Mesendoderm (in vitro differentiated cells): ENCODE data around the gene DUSP8.

Source experiments
- DNase-seq: peaks from one replicate; pipeline ENCODE4 v3.0.0; 2013
- H2AK5ac ChIP-seq: 2 replicates; pipeline ENCODE4 v1.6.1; 2013; ENCODE audit warnings: low read length, inconsistent platforms
- H2BK120ac ChIP-seq: 2 replicates; pipeline ENCODE4 v1.6.1; 2013; ENCODE audit warnings: low read depth, mild to moderate bottlenecking, low read length, moderate library complexity, mixed read lengths
- H2BK15ac ChIP-seq: replicated peaks from 2 replicates; pipeline ENCODE4 v1.6.1; 2013; ENCODE audit warnings: low read depth, mild to moderate bottlenecking, moderate library complexity
- H2BK5ac ChIP-seq: 2 replicates; pipeline ENCODE4 v1.6.1; 2013; ENCODE audit warnings: low read length, inconsistent platforms
- H3K18ac ChIP-seq: 2 replicates; pipeline ENCODE4 v1.6.1; 2013; ENCODE audit warnings: mild to moderate bottlenecking, low read length, mixed read lengths
- H3K23ac ChIP-seq: one replicate; pipeline ENCODE4 v1.6.1; 2013; ENCODE audit warnings: low read length
- H3K27ac ChIP-seq: 2 replicates; pipeline ENCODE4 v1.5.1; 2013; ENCODE audit warnings: low read depth, mild to moderate bottlenecking, inconsistent platforms, low read length, moderate library complexity
- H3K27me3 ChIP-seq: 2 replicates; pipeline ENCODE4 v1.6.1; 2013; ENCODE audit warnings: low read length, control low read depth, mild to moderate bottlenecking, inconsistent platforms; ENCODE audit not compliant: insufficient read depth, poor library complexity
- H3K36me3 ChIP-seq: 2 replicates; pipeline ENCODE4 v1.6.1; 2013; ENCODE audit warnings: low read length, inconsistent platforms; ENCODE audit not compliant: control insufficient read depth, insufficient read depth
- H3K4ac ChIP-seq: one replicate; pipeline ENCODE4 v1.6.1; 2013; ENCODE audit warnings: low read depth, mild to moderate bottlenecking, low read length, moderate library complexity
- H3K4me1 ChIP-seq: 2 replicates; pipeline ENCODE4 v1.6.1; 2013; ENCODE audit warnings: low read depth, low read length, inconsistent platforms; ENCODE audit not compliant: control insufficient read depth
- H3K4me2 ChIP-seq: 2 replicates; pipeline ENCODE4 v1.6.1; 2013; ENCODE audit warnings: low read length
- H3K4me3 ChIP-seq: 2 replicates; pipeline ENCODE4 v1.5.1; 2013; ENCODE audit warnings: mild to moderate bottlenecking, low read length
- H3K56ac ChIP-seq: one replicate; pipeline ENCODE4 v1.6.1; 2013; ENCODE audit warnings: low read length
- H3K79me1 ChIP-seq: 2 replicates; pipeline ENCODE4 v1.6.1; 2013; ENCODE audit warnings: low read length, inconsistent platforms
- H3K79me2 ChIP-seq: 2 replicates; pipeline ENCODE4 v1.6.1; 2013; ENCODE audit warnings: mild to moderate bottlenecking, low read length; ENCODE audit not compliant: control insufficient read depth, insufficient read depth
- H3K9ac ChIP-seq: 2 replicates; pipeline ENCODE4 v1.6.1; 2013; ENCODE audit warnings: low read length, inconsistent platforms
- H4K5ac ChIP-seq: one replicate; pipeline ENCODE4 v1.6.1; 2013; ENCODE audit warnings: low read length
- H4K8ac ChIP-seq: one replicate; pipeline ENCODE4 v1.6.1; 2013; ENCODE audit warnings: low read depth, mild to moderate bottlenecking, control low read depth, low read length, moderate library complexity
- WGBS: extraction: QIAGEN DNeasy Blood & Tissue Kit; methylation state at CpG from one replicate; pipeline ENCODE4 v1.1.7; 2013; ENCODE audit warnings: low lambda C conversion rate, missing lambda C conversion rate; ENCODE audit not compliant: insufficient coverage; ENCODE audit errors: extremely low coverage; 5-methylcytosine and 5-hydroxymethylcytosine counted together

DUSP8 gene

DNA sequence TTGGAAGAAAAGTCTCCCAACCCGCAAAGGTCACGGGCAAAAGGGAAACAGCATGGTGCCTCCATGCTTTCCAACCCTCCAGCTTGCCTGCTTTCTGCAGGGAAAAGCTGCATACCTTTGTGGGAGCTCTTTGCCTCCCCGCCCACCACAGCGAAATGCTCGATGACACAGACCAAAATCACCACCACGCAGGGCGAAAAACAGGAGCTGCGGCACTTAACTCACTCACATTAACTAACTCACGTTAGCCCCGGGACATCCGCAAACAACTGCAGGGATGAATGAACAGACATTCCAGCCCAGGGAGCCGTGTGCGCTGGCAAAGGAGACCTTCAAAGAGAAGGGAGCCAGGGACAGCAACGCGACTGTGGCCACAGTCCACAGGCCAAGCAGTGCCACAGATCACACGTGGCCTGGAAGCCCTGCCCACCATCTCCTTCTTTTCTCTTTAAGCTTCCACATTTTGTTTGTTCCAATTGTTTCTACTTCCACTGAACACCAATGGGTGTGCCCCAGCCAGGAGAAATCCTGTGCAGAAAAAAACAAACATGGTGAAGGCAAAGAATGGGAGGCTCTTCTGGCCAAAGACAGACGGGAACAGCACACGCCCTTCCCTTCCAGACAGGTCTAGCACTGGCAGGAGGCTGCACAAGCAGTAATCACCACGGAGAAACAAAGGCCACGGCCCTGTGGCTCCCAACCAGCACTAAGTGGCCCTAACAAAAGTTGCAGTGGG lies 39.3 kb downstream of the DUSP8 start:
- Histone ChIP-seq H3K27me3 (no peaks in the 10 kb centered on the region), H2AK5ac (no peak overlapping the region), H2BK15ac (no peak overlapping the region), H3K4me3 (no peak overlapping the region), H4K5ac (no peak overlapping the region), H3K27ac (no peak overlapping the region), H3K56ac (no peak overlapping the region), H3K9ac (no peak overlapping the region), H4K8ac (no peak overlapping the region), H3K4ac (no peak overlapping the region), H3K4me1 (no peaks in the 10 kb centered on the region), H3K18ac (no peak overlapping the region), H3K79me2 (peaks cover 6% of the 10 kb centered on the region), H3K79me1 (peaks cover 23% of the 10 kb centered on the region), H2BK120ac (no peak overlapping the region), H3K4me2 (no peak overlapping the region), H3K36me3 (no peaks in the 10 kb centered on the region), H2BK5ac (no peak overlapping the region), H3K23ac (no peak overlapping the region)
- DNase-seq, result no peak
- no CpG with 5 or more reads among the region's 20 CpGs for WGBS

- Histone ChIP-seq H3K4me1 (no peaks in the 10 kb centered on the region), H3K56ac (no peak overlapping the region), H3K36me3 (no peaks in the 10 kb centered on the region), H3K79me1 (peaks cover 21% of the 10 kb centered on the region), H3K4me3 (no peak overlapping the region), H2BK15ac (no peak overlapping the region), H3K23ac (no peak overlapping the region), H3K4me2 (no peak overlapping the region), H3K4ac (no peak overlapping the region), H3K27me3 (no peaks in the 10 kb centered on the region), H4K8ac (no peak overlapping the region), H3K18ac (no peak overlapping the region), H2BK120ac (no peak overlapping the region), H2AK5ac (no peak overlapping the region), H3K79me2 (peaks cover 4% of the 10 kb centered on the region), H4K5ac (no peak overlapping the region), H3K9ac (no peak overlapping the region), H3K27ac (no peak overlapping the region), H2BK5ac (no peak overlapping the region)
- DNase-seq, result no peak
- no CpG with 5 or more reads among the region's 17 CpGs for WGBS
These were observed 40.0 kb downstream of the DUSP8 start for GRCh38 chr11:1532014-1532586.

DNA sequence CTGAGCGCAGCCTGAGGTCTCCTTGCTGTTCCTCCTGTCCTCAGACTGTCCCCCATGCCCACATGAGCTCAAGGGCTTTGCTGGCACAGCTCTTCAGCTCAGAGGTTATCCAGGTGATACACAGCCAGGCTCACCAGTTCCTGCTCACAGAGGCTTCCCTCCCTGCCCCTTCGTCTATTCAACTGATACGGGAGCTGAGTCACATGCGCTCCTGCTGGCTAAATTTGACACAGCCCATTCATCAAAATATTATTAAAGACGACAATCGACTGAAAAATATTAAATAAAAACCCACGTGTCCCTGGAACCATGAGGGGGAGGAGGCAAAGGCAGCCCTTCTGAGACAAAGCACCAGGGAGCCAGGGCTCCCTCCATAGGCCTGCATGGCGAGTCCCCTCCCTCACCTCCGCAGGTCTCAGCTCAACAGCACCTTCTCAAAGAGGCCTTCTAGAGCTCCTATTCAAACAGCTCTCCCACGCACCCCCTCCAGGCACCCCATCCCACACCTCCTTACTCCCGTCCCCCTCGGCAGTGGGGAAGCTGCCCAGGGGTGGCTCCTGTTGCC lies 40.5 kb downstream of the DUSP8 start:
- Histone ChIP-seq H4K5ac (no peak overlapping the region), H3K9ac (no peak overlapping the region), H3K4me2 (no peak overlapping the region), H3K56ac (no peak overlapping the region), H3K4ac (no peak overlapping the region), H3K18ac (no peak overlapping the region), H3K79me1 (peaks cover 21% of the 10 kb centered on the region), H3K79me2 (peaks cover 4% of the 10 kb centered on the region), H3K36me3 (no peaks in the 10 kb centered on the region), H2BK120ac (no peak overlapping the region), H3K4me1 (no peaks in the 10 kb centered on the region), H3K27ac (no peak overlapping the region), H3K23ac (no peak overlapping the region), H2BK5ac (no peak overlapping the region), H3K4me3 (no peak overlapping the region), H3K27me3 (no peaks in the 10 kb centered on the region), H4K8ac (no peak overlapping the region), H2BK15ac (no peak overlapping the region), H2AK5ac (no peak overlapping the region)
- no CpG with 5 or more reads among the region's 12 CpGs for WGBS
- DNase-seq, result no peak

- no peak overlapping the region for H3K9ac ChIP-seq
- no peak overlapping the region for H3K4me2 ChIP-seq
- DNase-seq, result no peak
- WGBS, result no CpG with 5 or more reads among the region's 19 CpGs
- peaks cover 2% of the 10 kb centered on the region for H3K79me2 ChIP-seq
- H3K27ac ChIP-seq, result no peak overlapping the region
- H3K23ac ChIP-seq, result no peak overlapping the region
- no peaks in the 10 kb centered on the region for H3K36me3 ChIP-seq
- no peak overlapping the region for H4K5ac ChIP-seq
- H3K56ac ChIP-seq, result no peak overlapping the region
- no peak overlapping the region for H4K8ac ChIP-seq
- no peaks in the 10 kb centered on the region for H3K4me1 ChIP-seq
- H3K4me3 ChIP-seq, result no peak overlapping the region
- H3K18ac ChIP-seq, result no peak overlapping the region
- H2BK5ac ChIP-seq, result no peak overlapping the region
- H3K4ac ChIP-seq, result no peak overlapping the region
- H2AK5ac ChIP-seq, result no peak overlapping the region
- no peaks in the 10 kb centered on the region for H3K27me3 ChIP-seq
- peaks cover 21% of the 10 kb centered on the region for H3K79me1 ChIP-seq
- no peak overlapping the region for H2BK120ac ChIP-seq
- H2BK15ac ChIP-seq, result no peak overlapping the region
These were observed 41.2 kb downstream of the DUSP8 start for GRCh38 chr11:1530686-1531448.

DNA sequence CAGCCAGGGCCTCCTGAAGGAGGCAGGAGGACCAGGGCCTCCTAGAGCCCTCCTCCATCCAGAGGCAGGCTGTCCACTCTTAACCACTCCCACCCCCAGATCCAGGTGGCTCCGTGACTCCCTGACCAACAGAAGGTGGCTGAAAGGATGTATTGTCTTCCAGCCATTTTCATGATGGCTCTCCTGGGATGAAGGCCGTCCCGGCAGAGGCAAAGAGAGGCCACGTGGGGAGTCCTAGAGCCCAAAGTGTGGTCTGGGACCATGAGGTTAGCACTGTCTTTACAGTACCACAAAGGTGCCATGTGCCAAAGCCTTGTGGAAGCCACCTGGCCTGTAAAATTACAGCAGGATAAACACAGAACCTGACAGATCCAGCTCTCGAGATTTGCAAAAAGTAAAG lies 42.3 kb downstream of the DUSP8 start:
- H3K79me1 ChIP-seq, result peaks cover 16% of the 10 kb centered on the region
- no peak overlapping the region for H3K4me3 ChIP-seq
- H3K4ac ChIP-seq, result no peak overlapping the region
- no peak overlapping the region for H2BK15ac ChIP-seq
- no peaks in the 10 kb centered on the region for H3K4me1 ChIP-seq
- H3K56ac ChIP-seq, result no peak overlapping the region
- H3K9ac ChIP-seq, result no peak overlapping the region
- H2BK5ac ChIP-seq, result no peak overlapping the region
- H3K4me2 ChIP-seq, result no peak overlapping the region
- no peaks in the 10 kb centered on the region for H3K36me3 ChIP-seq
- H4K5ac ChIP-seq, result no peak overlapping the region
- no peak overlapping the region for H3K18ac ChIP-seq
- H4K8ac ChIP-seq, result no peak overlapping the region
- no peak overlapping the region for H3K27ac ChIP-seq
- WGBS, result no CpG with 5 or more reads among the region's 5 CpGs
- H3K79me2 ChIP-seq, result peaks cover 2% of the 10 kb centered on the region
- no peak overlapping the region for H2AK5ac ChIP-seq
- H3K27me3 ChIP-seq, result no peaks in the 10 kb centered on the region
- no peak overlapping the region for H3K23ac ChIP-seq
- DNase-seq, result no peak
- H2BK120ac ChIP-seq, result no peak overlapping the region
